GM19328 (cell line): Measurements from ENCODE around the gene LMO7.
A peak's percentile ranks its signal among the peaks of the same experiment; 100 is the strongest.

Source experiments
- ATAC-seq: cut with Tn5 transposase; IDR thresholded peaks from one replicate; pipeline ENCODE4 v1.9.1; 2021; ENCODE audit warnings: mild to moderate bottlenecking, moderate library complexity; ENCODE audit not compliant: unreplicated experiment

Gene LMO7

DNA sequence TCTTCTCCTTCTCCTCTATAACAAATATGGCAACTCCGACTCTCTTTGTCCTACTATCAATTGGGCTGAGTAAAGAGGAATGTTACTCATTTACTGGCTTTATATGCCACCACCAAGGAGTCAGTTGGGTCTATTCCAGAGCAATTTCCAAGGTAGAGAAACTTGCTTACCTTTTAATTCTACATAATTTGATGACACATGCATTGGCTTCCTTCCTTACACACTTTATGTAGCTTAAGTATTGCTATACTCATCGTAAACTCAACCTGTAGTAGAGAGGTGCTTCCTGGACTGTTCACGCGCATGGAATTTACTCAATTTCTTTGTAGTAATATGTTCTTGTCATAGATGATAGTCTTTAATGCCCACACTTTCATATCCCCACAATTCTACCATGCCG lies 160.7 kb downstream of the LMO7 start:
- no peak for ATAC-seq

DNA sequence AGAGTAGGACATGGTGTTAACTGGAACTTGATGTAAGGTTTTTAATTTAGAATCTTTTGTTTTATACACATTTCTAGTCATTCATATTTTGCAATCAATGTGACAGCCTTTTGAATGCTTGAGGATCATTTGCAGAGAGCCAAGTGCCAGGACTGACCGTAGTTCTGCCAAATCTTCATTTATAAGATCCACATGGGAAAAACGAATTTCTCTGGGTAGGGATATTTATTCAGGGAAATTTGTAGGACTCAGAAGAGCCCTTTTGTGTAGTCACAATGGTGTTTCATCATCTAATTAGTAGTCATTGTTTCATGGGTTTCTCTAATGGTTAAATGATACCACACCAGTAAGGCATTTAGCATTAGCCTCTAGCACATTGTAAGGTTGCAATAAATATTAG lies 161.1 kb downstream of the LMO7 start:
- ATAC-seq = no peak

DNA sequence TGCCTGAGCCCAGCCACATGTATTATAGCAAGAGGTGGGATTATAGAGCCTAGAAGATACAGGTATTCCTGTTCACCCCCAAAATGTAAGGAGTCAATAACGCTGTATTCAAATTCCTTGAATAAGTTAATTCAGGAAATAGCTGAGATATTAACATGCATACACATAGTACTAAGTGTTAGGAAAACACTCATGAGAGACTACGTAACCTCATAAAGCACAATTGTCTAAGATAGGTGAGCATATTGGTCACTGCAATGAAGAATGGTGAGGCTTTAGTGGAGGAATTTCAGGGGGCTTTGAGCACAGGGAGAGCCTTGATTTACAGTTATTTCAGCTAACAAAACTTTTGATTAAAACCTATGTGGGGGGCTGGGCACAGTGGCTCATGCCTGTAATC lies 161.6 kb downstream of the LMO7 start:
- no peak for ATAC-seq

DNA sequence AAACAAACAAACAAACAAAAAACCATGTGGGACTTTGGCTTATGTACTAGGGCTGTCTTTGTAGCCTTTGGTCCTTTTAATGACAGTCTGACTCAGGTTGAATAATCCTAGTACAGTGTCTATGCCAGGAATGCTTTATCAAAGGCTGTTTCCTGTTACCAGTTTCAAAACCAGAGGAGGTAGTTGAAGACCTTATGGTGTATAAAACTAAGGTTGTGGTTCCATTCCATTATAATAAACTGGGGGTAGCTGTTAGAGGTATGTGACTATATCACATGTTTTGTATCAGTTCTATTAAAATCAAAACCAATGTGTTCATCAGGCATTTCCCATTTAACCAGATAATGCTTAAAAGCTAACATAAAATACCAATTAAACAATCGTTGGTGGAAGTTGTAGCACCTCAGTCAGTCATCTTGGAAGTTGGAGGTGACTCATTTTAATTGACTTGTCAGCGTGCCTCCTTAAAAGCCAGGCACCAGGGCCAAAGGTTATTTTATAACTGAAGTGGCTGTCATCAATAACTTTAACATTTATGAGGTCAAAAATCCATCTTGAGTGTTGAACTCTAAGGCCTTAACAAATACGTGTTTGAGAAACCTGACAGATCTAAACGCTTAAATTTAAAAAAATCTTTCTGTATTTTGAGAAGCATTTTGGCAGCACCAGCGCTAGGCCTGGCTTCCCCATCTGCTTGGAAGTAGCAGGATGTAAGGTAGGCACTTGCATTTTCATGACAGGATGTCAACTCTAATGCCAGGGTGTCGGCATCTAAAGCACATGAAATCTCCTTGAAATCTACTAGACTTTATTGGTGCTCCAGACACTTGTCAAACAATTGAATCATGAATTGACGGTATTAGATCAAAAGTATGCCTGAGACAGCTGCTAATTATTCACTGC lies 162.5 kb downstream of the LMO7 start:
- ATAC-seq = no peak

DNA sequence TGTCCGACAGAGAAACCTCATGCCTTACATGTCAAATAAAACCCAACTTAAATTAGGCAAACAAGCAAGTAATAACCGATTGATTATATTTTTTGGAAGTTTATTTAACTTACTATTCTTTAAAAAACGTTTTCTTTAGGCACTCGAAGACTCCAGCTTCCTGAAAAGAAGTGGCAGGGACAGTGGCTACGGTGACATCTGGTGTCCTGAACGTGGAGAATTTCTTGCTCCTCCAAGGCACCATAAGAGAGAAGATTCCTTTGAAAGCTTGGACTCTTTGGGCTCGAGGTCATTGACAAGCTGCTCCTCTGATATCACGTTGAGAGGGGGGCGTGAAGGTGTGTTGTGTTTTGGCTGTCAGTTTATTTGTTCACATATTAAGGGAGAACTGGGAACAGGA lies 164.4 kb downstream of the LMO7 start:
- ATAC-seq = no peak

DNA sequence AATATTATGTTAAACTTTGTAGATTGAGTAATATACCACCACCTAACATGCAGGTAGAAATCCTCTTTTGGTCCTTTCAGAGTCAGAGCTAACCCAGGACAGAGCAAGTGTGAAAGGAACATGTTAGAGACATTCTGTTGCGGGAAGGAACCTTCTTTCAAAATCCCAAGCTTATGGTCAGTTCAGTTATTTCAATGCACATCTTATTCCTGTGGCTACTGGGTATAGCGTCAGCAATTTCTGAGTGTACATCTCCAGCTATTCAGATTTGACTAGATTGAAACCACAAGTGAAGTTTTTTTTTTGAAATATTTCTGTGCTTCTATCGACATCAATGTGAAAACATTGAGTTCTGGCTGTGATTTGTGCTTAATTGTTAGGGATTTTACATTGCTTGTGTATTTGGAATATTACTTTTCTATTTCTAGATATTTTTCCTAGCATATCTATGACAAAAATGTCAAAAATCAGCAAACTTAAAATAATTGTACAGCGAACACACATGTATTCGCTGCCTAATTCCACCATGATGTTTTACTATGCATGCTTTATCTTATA lies 165.3 kb downstream of the LMO7 start:
- no peak for ATAC-seq

DNA sequence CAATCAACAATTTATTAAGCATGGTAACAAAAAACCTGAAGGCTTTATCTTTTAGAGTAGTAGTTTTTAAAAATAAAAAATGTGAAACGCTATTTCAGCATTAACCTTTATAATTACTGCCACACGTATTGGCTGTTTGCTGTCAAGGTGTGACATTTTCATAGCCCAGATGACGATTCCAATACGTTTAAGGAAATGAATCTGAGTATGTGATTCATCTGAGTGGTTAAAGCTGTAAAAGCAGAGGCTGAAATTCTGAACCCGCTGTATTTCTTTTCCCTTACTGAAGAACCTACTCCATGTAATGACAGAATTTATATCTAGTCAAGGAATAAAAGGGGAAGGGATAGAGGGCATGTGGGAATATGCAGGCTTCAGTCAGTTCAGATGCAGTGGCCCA lies 166.0 kb downstream of the LMO7 start:
- no peak for ATAC-seq

DNA sequence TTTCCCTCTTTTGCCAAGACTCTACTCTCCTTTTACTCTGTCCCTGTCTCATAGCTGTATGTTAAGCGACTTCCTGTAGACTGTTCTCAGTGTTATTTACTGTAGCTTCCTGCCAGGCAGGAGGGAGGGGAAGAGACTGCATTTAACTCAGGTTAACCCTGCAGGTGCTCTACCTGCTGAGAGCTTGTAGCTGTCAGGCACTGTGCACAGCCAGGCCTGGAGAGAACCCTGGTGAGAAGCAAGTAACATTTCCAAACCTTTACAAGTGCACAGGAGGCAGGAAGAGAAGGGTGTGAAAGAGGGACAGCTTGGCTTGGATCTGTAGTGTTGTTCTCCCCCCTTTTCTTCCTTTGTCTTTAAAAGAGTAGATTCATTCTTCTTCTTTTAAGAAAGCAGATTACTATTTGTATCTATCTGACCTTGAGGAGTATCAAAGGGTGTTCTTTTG lies 167.1 kb downstream of the LMO7 start:
- peak; percentile 53 for ATAC-seq

DNA sequence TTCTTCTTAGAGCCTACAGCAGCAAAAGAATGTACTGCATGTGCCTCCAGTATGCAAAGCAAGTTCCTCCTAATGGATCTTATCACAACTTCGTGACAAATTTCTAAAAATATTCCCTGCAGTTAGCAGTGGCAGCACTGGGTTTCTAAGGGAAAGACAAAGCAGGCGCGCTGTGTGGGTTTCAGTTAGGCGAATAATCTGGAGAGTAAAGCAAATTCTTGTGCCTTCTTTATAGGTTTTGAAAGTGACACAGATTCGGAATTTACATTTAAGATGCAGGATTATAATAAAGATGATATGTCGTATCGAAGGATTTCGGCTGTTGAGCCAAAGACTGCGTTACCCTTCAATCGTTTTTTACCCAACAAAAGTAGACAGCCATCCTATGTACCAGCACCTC lies 167.9 kb downstream of the LMO7 start:
- no peak for ATAC-seq

DNA sequence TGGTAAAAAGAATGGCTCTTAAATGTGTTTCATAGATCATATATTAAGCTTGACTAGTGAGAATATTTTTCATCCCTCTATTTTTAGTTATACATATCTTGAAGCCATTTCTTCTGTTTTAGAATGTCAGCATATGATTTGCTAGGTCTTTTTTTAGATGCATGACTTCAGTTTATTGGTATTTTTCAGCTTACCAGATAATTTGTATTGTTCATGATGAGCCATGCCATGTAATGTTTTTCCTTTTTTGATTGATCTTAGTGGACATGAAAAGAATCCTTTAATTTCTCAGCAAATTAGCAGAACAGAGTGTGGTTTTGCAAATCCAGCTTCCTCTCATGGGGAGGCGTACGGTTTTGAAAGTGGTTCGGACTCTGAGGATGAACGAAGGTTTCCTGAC lies 168.5 kb downstream of the LMO7 start:
- ATAC-seq = no peak

DNA sequence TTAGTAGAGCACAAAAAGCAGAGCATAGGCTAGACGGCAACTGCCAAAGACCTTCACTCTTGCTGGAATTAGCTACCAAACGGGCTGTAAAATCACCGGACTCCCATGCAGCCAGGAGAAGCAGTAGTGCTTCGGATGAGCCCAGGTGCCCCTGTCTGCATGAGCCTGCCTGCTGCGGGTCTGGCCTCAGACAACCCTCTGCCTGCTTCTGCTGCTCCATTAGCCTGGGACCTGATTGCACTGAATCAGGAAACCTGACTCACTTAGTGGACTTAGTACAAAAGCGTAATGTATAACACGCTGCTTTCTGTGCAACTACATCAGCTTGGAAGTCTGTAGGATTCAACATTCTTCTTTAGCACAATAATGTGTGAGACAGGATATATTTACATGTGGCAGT lies 170.0 kb downstream of the LMO7 start:
- ATAC-seq = no peak

DNA sequence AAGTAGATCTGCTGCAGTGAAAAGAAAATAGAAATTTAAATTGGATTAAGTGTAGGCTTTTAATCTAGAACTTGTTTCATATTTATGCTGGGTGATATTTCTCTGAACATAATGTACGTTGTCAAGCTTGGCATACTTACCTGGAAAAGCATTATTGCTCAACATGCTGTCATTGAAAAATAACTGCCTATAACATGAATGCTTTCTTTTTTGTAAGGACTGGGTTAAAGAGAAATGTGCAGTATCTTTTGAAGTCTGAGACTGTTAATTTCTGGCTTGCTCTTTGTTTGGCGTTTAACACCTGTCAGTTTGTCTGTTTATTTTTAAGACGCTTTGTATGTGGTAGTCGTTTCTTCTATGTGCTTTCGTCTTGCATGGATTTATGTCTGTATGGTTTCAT lies 175.2 kb downstream of the LMO7 start:
- no peak for ATAC-seq

DNA sequence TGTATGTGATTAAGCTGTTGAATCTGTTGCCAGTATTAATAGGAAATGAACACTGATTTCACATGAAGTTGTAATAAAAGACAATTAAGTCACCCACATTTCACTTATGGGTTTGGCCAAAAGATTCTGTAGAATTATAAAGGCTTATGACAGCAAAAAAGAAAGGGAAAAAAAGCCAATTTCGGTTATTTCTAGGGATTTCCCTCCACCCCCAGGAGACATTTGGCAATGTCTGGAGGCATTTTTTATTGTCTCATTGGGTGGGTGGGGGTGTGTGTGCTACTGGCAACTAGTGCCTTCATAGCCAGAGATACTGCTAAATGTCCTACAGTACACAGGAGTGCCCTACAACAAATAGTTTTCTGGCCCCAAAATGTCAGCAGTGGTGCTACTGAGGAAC lies 175.7 kb downstream of the LMO7 start:
- ATAC-seq = no peak

DNA sequence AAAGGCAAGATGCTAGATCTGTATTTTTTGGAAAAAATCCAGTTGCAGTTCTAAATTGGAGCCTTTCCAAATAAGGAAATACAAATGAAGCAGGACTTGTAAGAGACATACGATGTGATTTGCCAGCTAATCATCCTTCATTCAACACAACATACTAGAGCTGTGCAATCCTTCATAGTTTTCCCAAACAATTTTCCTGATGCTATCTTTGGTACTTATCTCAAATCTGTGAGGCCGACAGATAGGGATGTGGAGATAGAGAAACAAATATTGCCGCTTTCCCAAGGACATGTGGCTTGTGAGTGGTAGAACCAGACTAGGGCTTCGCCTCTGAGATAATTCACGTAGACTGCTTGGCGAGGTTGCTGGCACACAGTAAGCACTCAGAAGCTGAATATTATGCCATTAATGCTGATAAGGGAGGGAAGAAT lies 176.6 kb downstream of the LMO7 start:
- no peak for ATAC-seq

DNA sequence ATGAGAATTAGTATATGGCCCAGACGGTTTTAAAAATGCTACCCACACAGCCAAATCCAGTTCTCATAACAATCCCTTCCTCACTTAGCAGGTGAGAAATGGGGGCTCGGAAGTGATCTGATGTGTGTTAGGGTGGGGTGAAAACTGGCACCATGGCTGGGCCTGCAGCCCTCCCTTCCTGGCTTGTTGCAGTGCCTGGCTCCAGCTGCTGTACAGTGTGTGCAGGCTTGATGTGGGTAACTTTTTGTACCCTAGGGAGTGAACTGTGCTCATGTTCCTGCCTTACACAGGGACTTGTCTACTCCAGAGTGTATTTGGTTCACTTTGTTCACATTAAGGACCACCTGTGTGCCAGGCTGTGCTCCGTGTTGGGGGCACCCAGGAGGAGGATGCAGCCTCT lies 177.2 kb downstream of the LMO7 start:
- no peak for ATAC-seq

DNA sequence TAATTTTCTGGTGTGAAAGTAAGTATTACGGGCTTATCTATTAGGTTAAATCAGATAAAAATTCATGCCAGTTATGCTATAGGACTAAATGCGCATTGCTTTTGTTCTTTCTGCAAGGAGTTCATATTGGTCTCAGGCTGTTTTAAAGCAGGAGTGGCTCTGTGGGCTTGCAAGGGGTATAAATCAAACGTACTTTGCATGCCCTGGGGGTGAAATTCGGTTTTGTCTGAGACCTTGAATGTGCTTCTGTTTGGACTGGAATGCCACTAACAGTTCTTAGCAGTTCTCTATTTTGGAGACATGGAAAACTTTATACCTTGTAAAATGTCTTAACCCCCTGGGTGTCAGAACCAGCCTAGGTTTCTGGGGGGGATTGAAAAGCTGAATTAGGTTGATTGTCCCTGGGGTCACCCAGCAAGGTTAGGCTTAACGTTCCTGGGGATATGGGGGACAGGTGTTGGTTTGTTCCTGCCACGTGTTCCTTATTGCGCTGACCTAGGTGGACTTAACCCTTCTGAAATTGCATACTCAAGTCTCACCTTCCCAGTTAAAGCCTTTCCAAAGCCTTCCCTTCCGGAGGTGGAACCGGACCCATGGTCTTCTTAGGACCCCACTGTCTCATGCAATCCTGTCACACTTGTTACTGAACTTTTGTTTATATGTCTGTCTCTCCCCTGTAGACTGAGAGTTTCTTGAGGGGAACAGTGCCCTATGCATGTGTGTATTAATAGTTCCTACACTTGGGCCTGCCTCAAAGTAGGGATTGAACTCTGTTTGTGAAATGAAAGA lies 182.2 kb downstream of the LMO7 start:
- no peak for ATAC-seq

DNA sequence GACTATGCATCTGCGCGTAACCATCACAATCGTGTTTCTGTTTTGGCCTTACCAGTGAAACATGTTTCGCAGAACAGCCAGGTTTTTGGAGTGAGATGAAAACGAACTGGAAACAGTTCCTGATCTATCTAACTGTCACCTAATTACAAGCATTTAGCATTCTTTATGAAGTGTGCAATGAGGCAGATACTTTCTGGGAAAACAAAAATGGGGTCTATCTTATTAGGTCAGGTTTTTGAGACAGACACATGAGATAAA lies 182.8 kb downstream of the LMO7 start:
- ATAC-seq = no peak

DNA sequence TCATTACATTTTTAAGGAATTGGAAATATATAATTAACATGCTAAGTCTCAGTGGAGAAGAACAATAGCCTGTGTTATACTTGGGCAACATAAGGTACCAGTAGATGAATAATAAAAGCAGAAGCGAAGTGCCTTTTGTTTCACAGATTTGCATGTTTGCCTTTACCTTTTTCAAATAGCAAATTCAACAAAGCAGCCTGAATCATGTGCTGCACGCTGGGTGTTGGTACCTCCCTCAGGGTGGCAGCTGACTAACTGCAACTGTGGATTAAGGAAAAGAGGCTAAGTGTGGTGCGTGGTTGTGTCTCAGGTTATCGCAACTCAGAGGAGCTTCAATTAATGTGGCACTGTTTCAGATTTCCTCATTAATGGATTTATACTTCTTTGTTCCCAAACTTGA lies 189.0 kb downstream of the LMO7 start:
- ATAC-seq = no peak

DNA sequence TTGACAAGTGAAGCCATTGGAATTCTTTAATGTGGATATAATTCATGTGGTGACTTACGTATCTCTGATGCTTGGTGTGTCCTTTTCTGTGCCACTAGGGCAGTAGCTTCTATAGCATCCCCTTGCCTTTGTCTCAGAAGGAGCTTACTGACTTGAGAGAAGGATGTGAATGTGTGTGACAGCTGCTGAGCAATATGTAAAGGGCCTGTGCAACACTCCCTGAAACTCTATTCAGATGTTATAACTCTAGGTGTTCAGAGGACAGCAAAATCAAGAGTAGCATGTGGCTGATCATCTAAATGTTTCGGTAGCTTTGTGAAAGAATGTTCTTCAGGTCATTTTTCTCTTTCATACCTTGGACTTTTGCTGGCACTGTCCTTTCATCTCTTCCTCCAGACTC lies 189.5 kb downstream of the LMO7 start:
- no peak for ATAC-seq

DNA sequence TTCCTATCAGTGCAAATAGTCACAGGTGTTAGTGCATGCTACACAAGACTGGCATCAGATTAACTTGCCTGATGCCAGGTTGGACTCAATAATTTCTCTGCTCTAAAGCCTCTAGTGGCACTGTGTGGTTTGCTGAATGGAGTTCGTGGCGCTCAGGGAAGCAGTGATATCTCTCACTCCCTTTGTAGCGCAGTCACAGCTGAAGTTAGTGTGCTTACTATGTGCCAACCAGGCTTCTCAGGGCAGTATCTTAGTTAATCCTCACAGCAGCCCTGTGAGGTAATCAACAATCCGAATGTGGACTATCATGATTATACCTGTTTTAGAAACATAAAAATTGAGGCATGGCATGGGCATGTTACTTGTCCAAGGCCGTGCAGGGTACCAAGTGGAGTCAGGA lies 190.3 kb downstream of the LMO7 start:
- no peak for ATAC-seq

DNA sequence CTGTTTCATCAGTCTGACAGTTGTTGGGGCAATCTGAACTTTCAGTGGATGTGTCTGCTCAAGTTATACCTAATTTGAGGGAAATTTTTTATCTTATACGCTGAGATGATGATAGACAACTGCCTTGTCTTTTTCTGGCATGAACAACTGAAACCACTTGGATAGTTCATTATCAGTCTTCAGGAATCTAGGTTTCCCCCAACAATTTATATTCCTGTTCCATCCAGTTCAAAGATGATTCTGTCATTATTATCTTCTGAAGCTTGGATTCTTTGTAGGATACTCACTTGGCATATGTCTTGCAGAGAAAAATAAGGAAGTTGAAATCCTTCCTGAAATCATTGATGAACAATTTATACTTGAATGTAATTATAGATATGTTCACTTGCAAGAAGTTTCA lies 193.7 kb downstream of the LMO7 start:
- ATAC-seq = no peak

DNA sequence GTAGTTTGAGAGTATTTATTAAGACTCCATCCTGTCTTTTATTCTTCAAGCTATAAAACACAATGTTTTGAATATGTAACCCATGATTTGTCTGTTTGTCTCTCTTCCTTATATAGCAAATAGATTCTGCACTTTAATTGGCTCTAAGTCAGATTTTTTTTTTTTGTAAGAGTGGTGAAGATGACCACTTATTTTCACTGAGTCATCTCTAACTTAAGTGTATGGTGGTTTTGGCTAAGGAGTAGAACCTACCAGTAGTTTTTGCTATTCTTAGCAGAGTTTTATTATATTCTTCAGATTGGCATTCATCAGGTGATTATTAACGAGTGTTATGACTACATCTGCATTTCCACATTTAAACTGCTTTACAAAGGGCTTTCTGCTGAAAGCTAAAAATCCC lies 194.7 kb downstream of the LMO7 start:
- ATAC-seq = no peak
